HS-27A (cell line): ENCODE measurements around the gene CUEDC2.
"Not testable (repeated sequence)": the region's sequence is repeated elsewhere in the genome, so short reads cannot be mapped to it uniquely, and the experiment has no call there.

Source experiments
- DNase-seq: peaks from one replicate; pipeline ENCODE4 v3.0.0-alpha.2; 2012; ENCODE audit warnings: low read depth, missing footprints

The CUEDC2 gene

GRCh38 chr10:102454662-102455487, 22.5 kb upstream of the CUEDC2 start:
- not testable (repeated sequence) for DNase-seq

GRCh38 chr10:102453502-102453901, 21.1 kb upstream of the CUEDC2 start:
- no peak for DNase-seq

GRCh38 chr10:102452672-102453340, 20.4 kb upstream of the CUEDC2 start:
- no peak for DNase-seq

GRCh38 chr10:102451105-102451969, 19.0 kb upstream of the CUEDC2 start, which contains the start of gene C10orf95:
Gene C10orf95, minus strand, starts transcription at chr10:102451543. Its CDS starts 450 bp downstream, at chr10:102451093.
- DNase-seq = no peak

GRCh38 chr10:102450374-102451104, 18.2 kb upstream of the CUEDC2 start:
- DNase-seq = no peak

GRCh38 chr10:102450124-102450373, 17.7 kb upstream of the CUEDC2 start:
- no peak for DNase-seq

GRCh38 chr10:102449321-102450123, 17.1 kb upstream of the CUEDC2 start:
- no peak for DNase-seq

- no peak for DNase-seq
Observed at GRCh38 chr10:102444851-102445250, 12.5 kb upstream of the CUEDC2 start.

GRCh38 chr10:102438374-102438773, 6.0 kb upstream of the CUEDC2 start:
- DNase-seq = no peak

- DNase-seq = no peak
Observed at GRCh38 chr10:102437515-102437914, 5.1 kb upstream of the CUEDC2 start.

- DNase-seq = no peak
Observed at GRCh38 chr10:102436312-102436711, 3.9 kb upstream of the CUEDC2 start.

- DNase-seq = no peak
Observed at GRCh38 chr10:102435529-102436233, 3.3 kb upstream of the CUEDC2 start.

GRCh38 chr10:102435133-102435497, 2.7 kb upstream of the CUEDC2 start:
- DNase-seq = no peak

- DNase-seq = no peak
Observed at GRCh38 chr10:102434394-102435132, 2.2 kb upstream of the CUEDC2 start.

- no peak for DNase-seq
Observed at GRCh38 chr10:102433619-102434046, 1.3 kb upstream of the CUEDC2 start.

- no peak for DNase-seq
Observed at GRCh38 chr10:102431452-102432124, 786 bp downstream of the CUEDC2 start.

- DNase-seq = no peak
Observed at GRCh38 chr10:102429468-102429867, 2.9 kb downstream of the CUEDC2 start.

- DNase-seq = no peak
Observed at GRCh38 chr10:102426803-102427287, 5.5 kb downstream of the CUEDC2 start.

- no peak for DNase-seq
Observed at GRCh38 chr10:102425444-102425843, 6.9 kb downstream of the CUEDC2 start.
